22Rv1 (cell line): ENCODE data around the gene PICALM.

Experiments used
- CTCF ChIP-seq: fragments of 450-650 bp; IDR thresholded peaks from 2 replicates; pipeline ENCODE4 v1.5.1; 2017; ENCODE audit warnings: mild to moderate bottlenecking
- ZFX ChIP-seq: fragments of 450-650 bp; IDR thresholded peaks from 2 replicates; pipeline ENCODE4 v1.6.1; 2017; ENCODE audit warnings: antibody characterized with exemption, borderline replicate concordance

GRCh38 chr11:86063536-86063935 lies 5.3 kb downstream of the PICALM start:
- TF ChIP-seq CTCF (no peak), ZFX (no peak)
